ENCODE results near the gene PPP1R7.

DNA sequence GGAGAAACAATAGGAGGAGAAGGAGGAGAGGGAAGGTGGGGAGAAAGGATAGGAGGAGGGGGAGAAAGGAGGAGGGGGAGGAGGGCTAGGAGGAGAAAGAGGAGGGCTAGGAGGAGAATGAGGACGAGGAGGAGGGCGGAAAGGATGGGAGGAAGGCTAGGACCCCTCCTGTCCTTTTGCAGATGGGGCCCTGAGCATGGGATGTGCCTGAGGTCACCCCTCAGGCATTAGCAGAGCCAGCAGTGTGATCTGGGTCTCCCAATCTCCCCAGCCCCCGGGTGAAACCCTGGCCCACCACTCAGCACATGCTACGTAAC, 37.6 kb downstream of the PPP1R7 start:
- TF ChIP-seq, protein P1, sequence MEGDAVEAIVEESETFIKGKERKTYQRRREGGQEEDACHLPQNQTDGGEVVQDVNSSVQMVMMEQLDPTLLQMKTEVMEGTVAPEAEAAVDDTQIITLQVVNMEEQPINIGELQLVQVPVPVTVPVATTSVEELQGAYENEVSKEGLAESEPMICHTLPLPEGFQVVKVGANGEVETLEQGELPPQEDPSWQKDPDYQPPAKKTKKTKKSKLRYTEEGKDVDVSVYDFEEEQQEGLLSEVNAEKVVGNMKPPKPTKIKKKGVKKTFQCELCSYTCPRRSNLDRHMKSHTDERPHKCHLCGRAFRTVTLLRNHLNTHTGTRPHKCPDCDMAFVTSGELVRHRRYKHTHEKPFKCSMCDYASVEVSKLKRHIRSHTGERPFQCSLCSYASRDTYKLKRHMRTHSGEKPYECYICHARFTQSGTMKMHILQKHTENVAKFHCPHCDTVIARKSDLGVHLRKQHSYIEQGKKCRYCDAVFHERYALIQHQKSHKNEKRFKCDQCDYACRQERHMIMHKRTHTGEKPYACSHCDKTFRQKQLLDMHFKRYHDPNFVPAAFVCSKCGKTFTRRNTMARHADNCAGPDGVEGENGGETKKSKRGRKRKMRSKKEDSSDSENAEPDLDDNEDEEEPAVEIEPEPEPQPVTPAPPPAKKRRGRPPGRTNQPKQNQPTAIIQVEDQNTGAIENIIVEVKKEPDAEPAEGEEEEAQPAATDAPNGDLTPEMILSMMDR (IDR thresholded peaks at IDR 0.05), result no peak
- TF ChIP-seq EZH2phosphoT487 (IDR thresholded peaks at IDR 0.05) (no peak), EZH2 (IDR thresholded peaks at IDR 0.05) (no peak)

Data from neural progenitor cell (in vitro differentiated cells).